Measurements from ENCODE around the gene DISP2.

- TF ChIP-seq EZH2 (IDR thresholded peaks at IDR 0.05; ENCODE audit: low read depth, unreplicated experiment) (no peak), CTCF (conservative IDR thresholded peaks at IDR 0.05; ENCODE audit: low read depth in 2 of 2) (no peak), POLR2AphosphoS5 (IDR thresholded peaks at IDR 0.05; ENCODE audit: low read depth) (no peak), EZH2phosphoT487 (IDR thresholded peaks at IDR 0.05; ENCODE audit: unreplicated experiment) (no peak), REST (IDR thresholded peaks at IDR 0.05; ENCODE audit: unreplicated experiment) (no peak), STAT1 (IDR thresholded peaks at IDR 0.05; ENCODE audit: unreplicated experiment) (no peak), JUNB (IDR thresholded peaks at IDR 0.05; ENCODE audit: unreplicated experiment) (no peak), CREB1 (CRISPR knock-in tag; IDR thresholded peaks at IDR 0.05; ENCODE audit: low read depth) (no peak), ZNF462 (CRISPR knock-in tag; IDR thresholded peaks at IDR 0.05) (no peak), ZNF331 (CRISPR knock-in tag; IDR thresholded peaks at IDR 0.05; ENCODE audit: low read depth) (no peak), ZNF114 (CRISPR knock-in tag; IDR thresholded peaks at IDR 0.05) (no peak), ETS1 (IDR thresholded peaks at IDR 0.05) (no peak), NANOG (IDR thresholded peaks at IDR 0.05; ENCODE audit: borderline replicate concordance) (no peak)
Observed at GRCh38 chr15:40316931-40317330, 41.1 kb upstream of the DISP2 start.

Data from GM23338 (cell line).